ENCODE results near the gene SUCO.
A peak's percentile ranks its signal among the peaks of the same experiment; 100 is the strongest.

Gene SUCO

GRCh38 chr1:172514108-172514507 is 18.8 kb upstream of the SUCO start:
- Histone ChIP-seq H3K4me3 (ENCODE audit: insufficient read depth, low read depth, low read length, poor library complexity, severe bottlenecking) (no peak overlapping the region), H3K4me1 (ENCODE audit: control insufficient read depth, insufficient read depth, low read length, poor library complexity, severe bottlenecking) (no peaks in the 10 kb centered on the region), H3K9me3 (ENCODE audit: control insufficient read depth, low read length) (no peaks in the 10 kb centered on the region), H3K27me3 (replicated peaks; ENCODE audit: control insufficient read depth, insufficient read depth, low read length, poor library complexity, severe bottlenecking) (no peaks in the 10 kb centered on the region), H3K36me3 (ENCODE audit: control insufficient read depth, insufficient read depth, low read length) (no peaks in the 10 kb centered on the region), H3K27ac (ENCODE audit: insufficient read depth, low read length, poor library complexity, severe bottlenecking) (no peak overlapping the region)
- no peak for DNase-seq

- DNase-seq: no peak
- Histone ChIP-seq H3K36me3 (ENCODE audit: control insufficient read depth, insufficient read depth, low read length) (no peaks in the 10 kb centered on the region), H3K4me1 (ENCODE audit: control insufficient read depth, insufficient read depth, low read length, poor library complexity, severe bottlenecking) (no peaks in the 10 kb centered on the region), H3K4me3 (ENCODE audit: insufficient read depth, low read depth, low read length, poor library complexity, severe bottlenecking) (no peak overlapping the region), H3K9me3 (ENCODE audit: control insufficient read depth, low read length) (no peaks in the 10 kb centered on the region), H3K27ac (ENCODE audit: insufficient read depth, low read length, poor library complexity, severe bottlenecking) (no peak overlapping the region), H3K27me3 (replicated peaks; ENCODE audit: control insufficient read depth, insufficient read depth, low read length, poor library complexity, severe bottlenecking) (no peaks in the 10 kb centered on the region)
Measured at GRCh38 chr1:172515436-172515835, 17.5 kb upstream of the SUCO start.

GRCh38 chr1:172515927-172516326 is 17.0 kb upstream of the SUCO start:
- Histone ChIP-seq H3K36me3 (ENCODE audit: control insufficient read depth, insufficient read depth, low read length) (no peaks in the 10 kb centered on the region), H3K9me3 (ENCODE audit: control insufficient read depth, low read length) (no peaks in the 10 kb centered on the region), H3K4me1 (ENCODE audit: control insufficient read depth, insufficient read depth, low read length, poor library complexity, severe bottlenecking) (no peaks in the 10 kb centered on the region), H3K27me3 (replicated peaks; ENCODE audit: control insufficient read depth, insufficient read depth, low read length, poor library complexity, severe bottlenecking) (no peaks in the 10 kb centered on the region), H3K4me3 (ENCODE audit: insufficient read depth, low read depth, low read length, poor library complexity, severe bottlenecking) (no peak overlapping the region), H3K27ac (ENCODE audit: insufficient read depth, low read length, poor library complexity, severe bottlenecking) (no peak overlapping the region)
- no peak for DNase-seq

- Histone ChIP-seq H3K4me3 (ENCODE audit: insufficient read depth, low read depth, low read length, poor library complexity, severe bottlenecking) (no peak overlapping the region), H3K36me3 (ENCODE audit: control insufficient read depth, insufficient read depth, low read length) (no peaks in the 10 kb centered on the region), H3K27ac (ENCODE audit: insufficient read depth, low read length, poor library complexity, severe bottlenecking) (no peak overlapping the region), H3K4me1 (ENCODE audit: control insufficient read depth, insufficient read depth, low read length, poor library complexity, severe bottlenecking) (no peaks in the 10 kb centered on the region), H3K27me3 (replicated peaks; ENCODE audit: control insufficient read depth, insufficient read depth, low read length, poor library complexity, severe bottlenecking) (no peaks in the 10 kb centered on the region), H3K9me3 (ENCODE audit: control insufficient read depth, low read length) (no peaks in the 10 kb centered on the region)
- DNase-seq: no peak
Measured at GRCh38 chr1:172517081-172517480, 15.9 kb upstream of the SUCO start.

GRCh38 chr1:172517545-172517944 is 15.4 kb upstream of the SUCO start:
- Histone ChIP-seq H3K4me1 (ENCODE audit: control insufficient read depth, insufficient read depth, low read length, poor library complexity, severe bottlenecking) (no peaks in the 10 kb centered on the region), H3K9me3 (ENCODE audit: control insufficient read depth, low read length) (no peaks in the 10 kb centered on the region), H3K4me3 (ENCODE audit: insufficient read depth, low read depth, low read length, poor library complexity, severe bottlenecking) (no peak overlapping the region), H3K27ac (ENCODE audit: insufficient read depth, low read length, poor library complexity, severe bottlenecking) (no peak overlapping the region), H3K27me3 (replicated peaks; ENCODE audit: control insufficient read depth, insufficient read depth, low read length, poor library complexity, severe bottlenecking) (no peaks in the 10 kb centered on the region), H3K36me3 (ENCODE audit: control insufficient read depth, insufficient read depth, low read length) (no peaks in the 10 kb centered on the region)
- DNase-seq: no peak

- peaks cover 8% of the 10 kb centered on the region for H3K4me1 ChIP-seq (ENCODE audit: control insufficient read depth, insufficient read depth, low read length, poor library complexity, severe bottlenecking)
- no peak overlapping the region for H3K27ac ChIP-seq (ENCODE audit: insufficient read depth, low read length, poor library complexity, severe bottlenecking)
- DNase-seq: no peak
Measured at GRCh38 chr1:172529304-172529703, 3.6 kb upstream of the SUCO start.

GRCh38 chr1:172530000-172530399 is 3.0 kb upstream of the SUCO start:
- DNase-seq: no peak
- Histone ChIP-seq H3K27ac (ENCODE audit: insufficient read depth, low read length, poor library complexity, severe bottlenecking) (no peak overlapping the region), H3K27me3 (replicated peaks; ENCODE audit: control insufficient read depth, insufficient read depth, low read length, poor library complexity, severe bottlenecking) (no peaks in the 10 kb centered on the region), H3K36me3 (ENCODE audit: control insufficient read depth, insufficient read depth, low read length) (no peaks in the 10 kb centered on the region), H3K4me1 (ENCODE audit: control insufficient read depth, insufficient read depth, low read length, poor library complexity, severe bottlenecking) (peaks cover 10% of the 10 kb centered on the region), H3K9me3 (ENCODE audit: control insufficient read depth, low read length) (no peaks in the 10 kb centered on the region), H3K4me3 (ENCODE audit: insufficient read depth, low read depth, low read length, poor library complexity, severe bottlenecking) (no peak overlapping the region)

More at GRCh38 chr1:172529304-172529703, 3.6 kb upstream of the SUCO start:
- H3K4me3 ChIP-seq (ENCODE audit: insufficient read depth, low read depth, low read length, poor library complexity, severe bottlenecking): no peak overlapping the region
- H3K9me3 ChIP-seq (ENCODE audit: control insufficient read depth, low read length): no peaks in the 10 kb centered on the region
- H3K27me3 ChIP-seq (replicated peaks; ENCODE audit: control insufficient read depth, insufficient read depth, low read length, poor library complexity, severe bottlenecking): no peaks in the 10 kb centered on the region
- H3K36me3 ChIP-seq (ENCODE audit: control insufficient read depth, insufficient read depth, low read length): no peaks in the 10 kb centered on the region

GRCh38 chr1:172531412-172532182 is 1.4 kb upstream of the SUCO start:
- no peaks in the 10 kb centered on the region for H3K36me3 ChIP-seq (ENCODE audit: control insufficient read depth, insufficient read depth, low read length)
- peak overlapping the region; percentile 84 for H3K4me3 ChIP-seq (ENCODE audit: insufficient read depth, low read depth, low read length, poor library complexity, severe bottlenecking)
- H3K9me3 ChIP-seq (ENCODE audit: control insufficient read depth, low read length): no peaks in the 10 kb centered on the region
- no peak for DNase-seq
- H3K4me1 ChIP-seq (ENCODE audit: control insufficient read depth, insufficient read depth, low read length, poor library complexity, severe bottlenecking): peaks cover 10% of the 10 kb centered on the region
- H3K27ac ChIP-seq (ENCODE audit: insufficient read depth, low read length, poor library complexity, severe bottlenecking): peak overlapping the region; percentile 95
- H3K27me3 ChIP-seq (replicated peaks; ENCODE audit: control insufficient read depth, insufficient read depth, low read length, poor library complexity, severe bottlenecking): no peaks in the 10 kb centered on the region

- peak overlapping the region; percentile 95 for H3K27ac ChIP-seq (ENCODE audit: insufficient read depth, low read length, poor library complexity, severe bottlenecking)
- DNase-seq: peak; percentile 77 to 87 (median 85)
- no peaks in the 10 kb centered on the region for H3K9me3 ChIP-seq (ENCODE audit: control insufficient read depth, low read length)
- peaks cover 10% of the 10 kb centered on the region for H3K4me1 ChIP-seq (ENCODE audit: control insufficient read depth, insufficient read depth, low read length, poor library complexity, severe bottlenecking)
- no peaks in the 10 kb centered on the region for H3K27me3 ChIP-seq (replicated peaks; ENCODE audit: control insufficient read depth, insufficient read depth, low read length, poor library complexity, severe bottlenecking)
- no peaks in the 10 kb centered on the region for H3K36me3 ChIP-seq (ENCODE audit: control insufficient read depth, insufficient read depth, low read length)
- H3K4me3 ChIP-seq (ENCODE audit: insufficient read depth, low read depth, low read length, poor library complexity, severe bottlenecking): peak overlapping the region; percentile 84
Measured at GRCh38 chr1:172532183-172532699, 709 bp upstream of the SUCO start.

- peak overlapping the region; percentile 95 for H3K27ac ChIP-seq (ENCODE audit: insufficient read depth, low read length, poor library complexity, severe bottlenecking)
- no peaks in the 10 kb centered on the region for H3K36me3 ChIP-seq (ENCODE audit: control insufficient read depth, insufficient read depth, low read length)
- DNase-seq: peak; percentile 12 to 27 (median 15)
- H3K4me1 ChIP-seq (ENCODE audit: control insufficient read depth, insufficient read depth, low read length, poor library complexity, severe bottlenecking): peaks cover 10% of the 10 kb centered on the region
- no peaks in the 10 kb centered on the region for H3K27me3 ChIP-seq (replicated peaks; ENCODE audit: control insufficient read depth, insufficient read depth, low read length, poor library complexity, severe bottlenecking)
- peak overlapping the region; percentile 84 for H3K4me3 ChIP-seq (ENCODE audit: insufficient read depth, low read depth, low read length, poor library complexity, severe bottlenecking)
- H3K9me3 ChIP-seq (ENCODE audit: control insufficient read depth, low read length): no peaks in the 10 kb centered on the region
Measured at GRCh38 chr1:172533513-172534151, 682 bp downstream of the SUCO start.

Data from effector memory CD4-positive, alpha-beta T cell (primary cell).